Osteoblast (primary cell): ENCODE results near the gene ZNF491. TPM values are rescaled to one million over a fixed set of nuclear protein-coding genes. Genes with fewer than 3 reads are reported as not detected.
"Not testable (repeated sequence)": the region's sequence is repeated elsewhere in the genome, so short reads cannot be mapped to it uniquely, and the experiment has no call there.

Source experiments
- DNase-seq: peaks from one replicate; pipeline ENCODE4 v3.0.0; 2011; ENCODE audit warnings: low spot score, mixed read lengths; ENCODE audit not compliant: insufficient read length; ENCODE audit errors: missing footprints
- H2AFZ ChIP-seq: 2 replicates; pipeline ENCODE4 v1.6.0; 2011; ENCODE audit warnings: mild to moderate bottlenecking, low read length
- H3K27ac ChIP-seq: 2 replicates; pipeline ENCODE4 v1.5.1; 2011; ENCODE audit warnings: mild to moderate bottlenecking, low read depth, low read length, moderate library complexity
- H3K27me3 ChIP-seq: 2 replicates; pipeline ENCODE4 v1.6.0; 2012; ENCODE audit warnings: mild to moderate bottlenecking, control low read depth, inconsistent platforms, low read length, moderate library complexity; ENCODE audit not compliant: insufficient read depth
- H3K36me3 ChIP-seq: 2 replicates; pipeline ENCODE4 v1.5.1; 2011; ENCODE audit warnings: mild to moderate bottlenecking, low read length, control low read depth, moderate library complexity; ENCODE audit not compliant: insufficient read depth
- H3K4me1 ChIP-seq: 2 replicates; pipeline ENCODE4 v1.5.1; 2011; ENCODE audit warnings: mild to moderate bottlenecking, low read length, control low read depth, moderate library complexity; ENCODE audit not compliant: insufficient read depth
- H3K4me2 ChIP-seq: 2 replicates; pipeline ENCODE4 v1.6.0; 2011; ENCODE audit warnings: mild to moderate bottlenecking, low read length; ENCODE audit not compliant: insufficient read depth
- H3K4me3 ChIP-seq: fragments of 200-600 bp; sonication (generic); 3 replicates; pipeline ENCODE4 v1.5.1; 2012; ENCODE audit warnings: mild to moderate bottlenecking, low read length, inconsistent platforms; ENCODE audit not compliant: insufficient read depth
- H3K79me2 ChIP-seq: 2 replicates; pipeline ENCODE4 v1.6.0; 2012; ENCODE audit warnings: mild to moderate bottlenecking, low read length, control low read depth, inconsistent platforms; ENCODE audit not compliant: insufficient read depth
- H3K9me3 ChIP-seq: 2 replicates; pipeline ENCODE4 v1.5.1; 2011; ENCODE audit warnings: low read depth, low read length, control low read depth
- H4K20me1 ChIP-seq: 2 replicates; pipeline ENCODE4 v1.6.0; 2012; ENCODE audit warnings: mild to moderate bottlenecking, low read length, control low read depth; ENCODE audit not compliant: insufficient read depth
- CTCF ChIP-seq: IDR thresholded peaks from 2 replicates; pipeline ENCODE4 v1.5.1; 2011; ENCODE audit warnings: mild to moderate bottlenecking, low read depth, low read length, moderate library complexity; ENCODE audit errors: extremely low read depth
- total RNA-seq: library from RNA; depleted of rRNA; stranded (reverse); fragments of >200 nt; gene quantifications from 2 replicates; pipeline ENCODE4 v1.2.3, GENCODE V29; 2012

The ZNF491 gene
- total RNA-seq, 1 donor, result 4.3 TPM

DNA sequence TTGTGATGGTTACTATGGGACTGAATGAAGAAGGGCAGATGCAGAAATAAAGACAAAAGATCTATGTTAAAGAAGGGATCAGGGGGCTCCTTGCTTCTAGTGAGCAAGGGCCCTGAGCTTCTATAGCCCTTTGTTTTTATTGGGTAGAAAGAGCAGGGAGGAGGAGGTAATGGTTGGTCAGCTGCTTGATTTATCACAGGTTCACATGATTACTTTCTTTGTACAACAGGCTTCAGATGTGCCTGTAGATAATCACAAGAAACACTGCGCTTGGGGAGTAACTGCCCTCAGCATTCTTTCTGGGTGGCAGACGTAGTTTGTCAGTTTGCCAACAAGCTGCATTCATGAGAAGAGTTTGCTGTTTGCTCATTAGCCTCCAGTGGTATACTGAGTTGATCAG lies 45.4 kb downstream of the ZNF491 start:
- Histone ChIP-seq H2AFZ (no peak overlapping the region), H4K20me1 (no peaks in the 10 kb centered on the region), H3K36me3 (no peaks in the 10 kb centered on the region), H3K4me3 (no peak overlapping the region), H3K9me3 (no peaks in the 10 kb centered on the region), H3K27me3 (no peaks in the 10 kb centered on the region), H3K27ac (no peak overlapping the region), H3K4me2 (no peak overlapping the region), H3K4me1 (no peaks in the 10 kb centered on the region), H3K79me2 (no peaks in the 10 kb centered on the region)
- TF ChIP-seq CTCF, result no peak
- no peak for DNase-seq

DNA sequence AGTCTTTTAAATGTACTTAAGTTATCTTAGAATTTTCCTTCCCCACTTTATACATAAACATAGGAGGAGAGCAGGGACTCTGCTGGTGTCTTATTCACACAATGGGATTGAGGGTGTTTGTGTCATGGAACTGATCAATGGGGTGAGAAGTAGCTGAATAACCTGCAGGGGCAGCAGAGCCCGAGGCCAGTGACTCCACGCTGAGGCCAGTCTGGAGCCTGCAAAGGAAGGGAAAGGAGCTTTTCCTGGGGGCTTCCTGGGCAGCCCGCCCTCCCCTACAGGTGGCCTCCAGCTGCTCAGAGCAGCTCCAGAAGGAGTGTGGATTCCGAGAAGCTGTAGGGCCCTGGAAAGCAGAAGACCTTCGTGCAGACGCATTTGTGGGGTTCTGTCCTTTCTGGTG lies 49.3 kb downstream of the ZNF491 start:
- not testable (repeated sequence) for DNase-seq, H3K9me3 ChIP-seq, H3K4me3 ChIP-seq, H3K4me1 ChIP-seq, H2AFZ ChIP-seq, H3K27me3 ChIP-seq, H3K79me2 ChIP-seq, H3K36me3 ChIP-seq, H3K27ac ChIP-seq, H4K20me1 ChIP-seq, H3K4me2 ChIP-seq

GRCh38 chr19:11848200-11848593 lies 49.9 kb downstream of the ZNF491 start:
- Histone ChIP-seq H3K27ac (no peak overlapping the region), H3K36me3 (no peaks in the 10 kb centered on the region), H4K20me1 (no peaks in the 10 kb centered on the region), H3K9me3 (no peaks in the 10 kb centered on the region), H3K4me2 (peak overlapping the region; percentile 83), H3K4me1 (no peaks in the 10 kb centered on the region), H2AFZ (peak overlapping the region; percentile 94), H3K4me3 (peak overlapping the region; percentile 80), H3K79me2 (no peaks in the 10 kb centered on the region), H3K27me3 (no peaks in the 10 kb centered on the region)
- DNase-seq, result no peak
- TF ChIP-seq CTCF, result no peak

GRCh38 chr19:11848594-11849469 lies 50.5 kb downstream of the ZNF491 start, which contains the start of gene ZNF439:
ZNF439 (plus strand) TSS chr19:11848726; CDS start chr19:11848868, 142 bp downstream.
- DNase-seq, result peak; percentile 85
- H4K20me1 ChIP-seq, result no peaks in the 10 kb centered on the region
- no peaks in the 10 kb centered on the region for H3K27me3 ChIP-seq
- H3K4me1 ChIP-seq, result no peaks in the 10 kb centered on the region
- no peaks in the 10 kb centered on the region for H3K36me3 ChIP-seq
- H3K27ac ChIP-seq, result no peak within 1 kb of the TSS
- peak within 1 kb of the TSS; percentile 83 for H3K4me2 ChIP-seq
- H3K79me2 ChIP-seq, result no peaks in the 10 kb centered on the region
- peak within 1 kb of the TSS; percentile 94 for H2AFZ ChIP-seq
- H3K9me3 ChIP-seq, result no peaks in the 10 kb centered on the region
- no peak for TF ChIP-seq CTCF
- peak within 1 kb of the TSS; percentile 80 for H3K4me3 ChIP-seq

DNA sequence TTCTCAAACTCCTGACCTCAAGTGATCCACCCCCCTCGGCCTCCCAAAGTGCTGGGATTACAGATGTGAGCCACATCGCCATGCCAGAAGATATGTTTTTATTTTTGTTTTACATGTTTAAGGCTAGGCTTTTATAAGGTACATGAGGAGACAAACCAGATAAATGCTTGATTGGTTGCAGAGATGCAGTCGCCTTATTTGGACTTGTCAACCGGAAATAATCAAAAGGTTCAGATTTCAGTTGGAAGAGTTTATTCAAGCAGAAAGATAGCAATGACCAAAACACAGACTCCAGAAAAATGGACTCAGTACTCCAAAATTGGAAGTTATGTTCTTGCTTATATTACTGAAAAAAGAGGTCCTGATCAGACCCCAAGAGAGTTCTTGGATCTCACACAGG lies 52.0 kb downstream of the ZNF491 start:
- not testable (repeated sequence) for H3K4me2 ChIP-seq, H3K36me3 ChIP-seq, H3K4me1 ChIP-seq, H4K20me1 ChIP-seq, H3K79me2 ChIP-seq, H3K27me3 ChIP-seq, H3K27ac ChIP-seq, H3K9me3 ChIP-seq, H2AFZ ChIP-seq, DNase-seq, H3K4me3 ChIP-seq
